HG03066 (cell line): ENCODE results near the gene PI4K2A.

Experiments used
- ATAC-seq: cut with Tn5 transposase; IDR thresholded peaks from one replicate; pipeline ENCODE4 v1.9.1; 2021; ENCODE audit warnings: low read depth; ENCODE audit not compliant: unreplicated experiment

Gene PI4K2A

GRCh38 chr10:97640174-97640867 is at the start of gene PI4K2A:
Gene PI4K2A, plus strand, starts transcription at chr10:97640671. Its CDS starts 72 bp downstream, at chr10:97640743.
- peak; percentile 99 for ATAC-seq

- ATAC-seq: no peak
These were observed 49.5 kb upstream of the PI4K2A start for GRCh38 chr10:97590748-97591495.

- no peak for ATAC-seq
These were observed 47.0 kb upstream of the PI4K2A start for GRCh38 chr10:97593421-97593820.

- no peak for ATAC-seq
These were observed 44.1 kb upstream of the PI4K2A start for GRCh38 chr10:97596101-97597082.

GRCh38 chr10:97597778-97598177 is 42.7 kb upstream of the PI4K2A start:
- no peak for ATAC-seq

- ATAC-seq: no peak
These were observed 41.8 kb upstream of the PI4K2A start for GRCh38 chr10:97598407-97599271.

GRCh38 chr10:97599272-97599619 is 41.2 kb upstream of the PI4K2A start:
- ATAC-seq: no peak

- no peak for ATAC-seq
These were observed 39.9 kb upstream of the PI4K2A start for GRCh38 chr10:97600616-97601015.

GRCh38 chr10:97601268-97602215 is 38.9 kb upstream of the PI4K2A start:
- no peak for ATAC-seq

GRCh38 chr10:97607095-97607636 is 33.3 kb upstream of the PI4K2A start:
- no peak for ATAC-seq

- no peak for ATAC-seq
These were observed 31.4 kb upstream of the PI4K2A start for GRCh38 chr10:97608991-97609561.

- ATAC-seq: no peak
These were observed 29.0 kb upstream of the PI4K2A start for GRCh38 chr10:97611473-97611872.

GRCh38 chr10:97612386-97612785 is 28.1 kb upstream of the PI4K2A start:
- no peak for ATAC-seq

- ATAC-seq: no peak
These were observed 22.2 kb upstream of the PI4K2A start for GRCh38 chr10:97618285-97618684.

- no peak for ATAC-seq
These were observed 21.7 kb upstream of the PI4K2A start for GRCh38 chr10:97618733-97619132.

GRCh38 chr10:97623277-97623676 is 17.2 kb upstream of the PI4K2A start:
- ATAC-seq: no peak

GRCh38 chr10:97627731-97628130 is 12.7 kb upstream of the PI4K2A start:
- ATAC-seq: no peak

GRCh38 chr10:97628228-97628627 is 12.2 kb upstream of the PI4K2A start:
- ATAC-seq: no peak
